Measurements from ENCODE around the gene PLPP4.

PLPP4 gene

GRCh38 chr10:120457431-120458172 is 575 bp downstream of the PLPP4 start:
- no peak for DNase-seq (ENCODE audit: low read depth)

- no peak for DNase-seq (ENCODE audit: low read depth)
Observed at GRCh38 chr10:120458432-120458831, 1.4 kb downstream of the PLPP4 start.

- DNase-seq (ENCODE audit: low read depth) = no peak
Observed at GRCh38 chr10:120459185-120459584, 2.2 kb downstream of the PLPP4 start.

- DNase-seq (ENCODE audit: low read depth) = no peak
Observed at GRCh38 chr10:120460186-120460585, 3.2 kb downstream of the PLPP4 start.

GRCh38 chr10:120460776-120461175 is 3.7 kb downstream of the PLPP4 start:
- peak; percentile 91 for DNase-seq (ENCODE audit: low read depth)

- no peak for DNase-seq (ENCODE audit: low read depth)
Observed at GRCh38 chr10:120462018-120462682, 5.1 kb downstream of the PLPP4 start.

GRCh38 chr10:120465138-120465537 is 8.1 kb downstream of the PLPP4 start:
- no peak for DNase-seq (ENCODE audit: low read depth)

- DNase-seq (ENCODE audit: low read depth) = no peak
Observed at GRCh38 chr10:120466006-120466405, 9.0 kb downstream of the PLPP4 start.

- DNase-seq (ENCODE audit: low read depth) = no peak
Observed at GRCh38 chr10:120473593-120473992, 16.6 kb downstream of the PLPP4 start.

GRCh38 chr10:120474956-120475355 is 17.9 kb downstream of the PLPP4 start:
- no peak for DNase-seq (ENCODE audit: low read depth)

GRCh38 chr10:120475844-120476791 is 19.1 kb downstream of the PLPP4 start:
- no peak for DNase-seq (ENCODE audit: low read depth)

- peak; percentile 58 for DNase-seq (ENCODE audit: low read depth)
Observed at GRCh38 chr10:120477021-120477742, 20.2 kb downstream of the PLPP4 start.

GRCh38 chr10:120477743-120478141 is 20.7 kb downstream of the PLPP4 start:
- DNase-seq (ENCODE audit: low read depth) = no peak

GRCh38 chr10:120478386-120478785 is 21.4 kb downstream of the PLPP4 start:
- DNase-seq (ENCODE audit: low read depth) = no peak

- no peak for DNase-seq (ENCODE audit: low read depth)
Observed at GRCh38 chr10:120479506-120479905, 22.5 kb downstream of the PLPP4 start.

- no peak for DNase-seq (ENCODE audit: low read depth)
Observed at GRCh38 chr10:120480065-120480600, 23.1 kb downstream of the PLPP4 start.

GRCh38 chr10:120480848-120481247 is 23.8 kb downstream of the PLPP4 start:
- DNase-seq (ENCODE audit: low read depth) = no peak

- no peak for DNase-seq (ENCODE audit: low read depth)
Observed at GRCh38 chr10:120483006-120483405, 26.0 kb downstream of the PLPP4 start.

GRCh38 chr10:120483651-120484301 is 26.7 kb downstream of the PLPP4 start:
- DNase-seq (ENCODE audit: low read depth) = no peak

GRCh38 chr10:120485946-120486345 is 28.9 kb downstream of the PLPP4 start:
- no peak for DNase-seq (ENCODE audit: low read depth)

GRCh38 chr10:120486671-120487205 is 29.7 kb downstream of the PLPP4 start:
- no peak for DNase-seq (ENCODE audit: low read depth)

Measured in GM04503 (cell line).